ENCODE measurements around the gene TUBB1. TPM values are rescaled to one million over a fixed set of nuclear protein-coding genes. Genes with fewer than 3 reads are reported as not detected.
"Not testable (repeated sequence)": the region's sequence is repeated elsewhere in the genome, so short reads cannot be mapped to it uniquely, and the experiment has no call there.

The TUBB1 gene
- total and polyA plus RNA-seq, 4 experiments from 2014 or later, result not detected

DNA sequence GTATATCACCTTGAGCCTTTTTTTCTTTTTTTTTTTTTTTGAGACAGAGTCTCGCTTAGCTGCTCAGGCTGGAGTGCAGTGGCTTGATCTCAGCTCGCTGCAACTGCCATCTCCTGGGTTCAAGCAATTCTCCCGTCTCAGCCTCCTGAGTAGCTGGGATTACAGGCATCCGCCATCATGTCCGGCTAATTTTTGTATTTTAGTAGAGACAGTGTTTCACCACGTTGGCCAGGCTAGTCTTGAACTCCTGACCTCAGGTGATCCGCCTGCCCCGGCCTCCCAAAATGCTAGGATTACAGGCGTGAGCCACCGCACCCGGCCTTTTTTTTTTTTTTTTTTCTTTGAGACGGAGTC lies 36.1 kb upstream of the TUBB1 start:
- ChIA-PET CTCF (ENCODE audit: partially characterized antibody) (interaction anchor here (0.7 to 0.8 kb wide), 2 partner anchors 12 to 49 kb away, joined by 3 to 4 read pairs; partner anchors contain the start of gene ATP5F1E), POLR2A (ENCODE audit: partially characterized antibody) (interaction anchor here (1.3 to 5.0 kb wide), 3 partner anchors 9 to 331 kb away, joined by 4 to 39 read pairs (median 4); partner anchors contain the start of gene ATP5F1E)
- Mint-ChIP-seq H3K36me3 (peaks cover 16 to 31% of the 10 kb centered on the region in 2 donors), H3K27ac (peak overlapping the region in 3 of 7 donors; percentile 72 to 95 (median 93)), H3K4me1 (peaks cover 37 to 46% (median 41%) of the 10 kb centered on the region in 4 donors), H3K4me3 (peak overlapping the region in 6 of 8 donors; percentile 91 to 97 (median 95))
- peaks cover 25% of the 10 kb centered on the region for H3K36me3 ChIP-seq (ENCODE audit: insufficient read depth, low read length)
- not testable (repeated sequence) for H3K9me3 ChIP-seq (ENCODE audit: control insufficient read depth in 1 of 2, low read length in 2 of 2); H3K27me3 ChIP-seq (ENCODE audit: insufficient read depth, low read length); H3K9me3 Mint-ChIP-seq; DNase-seq; H3K27me3 Mint-ChIP-seq; H3K27ac ChIP-seq (ENCODE audit: low read depth, low read length)
- H3K4me1 ChIP-seq (ENCODE audit: insufficient read depth, low read length), result peaks cover 41% of the 10 kb centered on the region
- intact Hi-C loops (cut with micrococcal nuclease), result loop anchor here (5.0 kb wide), 1 partner anchor 331 kb away; the partner anchor contains the start of gene STX16
- H3K4me3 ChIP-seq (ENCODE audit: low read length in 2 of 2), result peak overlapping the region in 1 of 2 donors; percentile 3

DNA sequence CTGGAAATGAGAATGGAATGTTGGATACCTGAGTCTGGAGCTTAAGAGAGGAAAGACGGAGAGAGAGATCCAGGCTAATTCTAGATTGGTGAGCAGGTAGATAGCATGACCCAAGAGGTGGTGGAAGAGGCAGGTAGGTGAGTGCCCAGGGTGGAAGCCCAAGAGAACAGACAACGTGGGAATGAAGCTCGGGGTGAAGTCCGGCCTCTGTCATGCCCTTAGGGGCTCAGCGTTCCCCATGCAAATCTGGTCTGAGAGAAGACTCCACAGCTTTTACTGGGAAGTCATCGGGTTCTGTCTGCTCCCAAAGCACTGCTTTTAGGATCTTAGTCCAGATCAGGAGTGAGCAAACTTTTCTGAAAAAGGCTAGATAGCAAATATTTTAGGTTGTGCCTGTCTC lies 34.5 kb upstream of the TUBB1 start:
- intact Hi-C loops (cut with micrococcal nuclease), result loop anchor here (5.0 kb wide), 1 partner anchor 332 kb away; the partner anchor contains the start of gene STX16
- H3K9me3 Mint-ChIP-seq, result no peaks in the 10 kb centered on the region
- no peak overlapping the region for H3K4me3 Mint-ChIP-seq
- H3K27me3 Mint-ChIP-seq, result no peaks in the 10 kb centered on the region
- Histone ChIP-seq H3K27me3 (ENCODE audit: insufficient read depth, low read length) (no peaks in the 10 kb centered on the region), H3K36me3 (ENCODE audit: insufficient read depth, low read length) (peaks cover 41% of the 10 kb centered on the region), H3K27ac (ENCODE audit: low read depth, low read length) (no peak overlapping the region), H3K4me3 (ENCODE audit: low read length in 2 of 2) (no peak overlapping the region), H3K9me3 (ENCODE audit: control insufficient read depth in 1 of 2, low read length in 2 of 2) (no peaks in the 10 kb centered on the region), H3K4me1 (ENCODE audit: insufficient read depth, low read length) (peaks cover 41% of the 10 kb centered on the region)
- ChIA-PET CTCF (ENCODE audit: partially characterized antibody) (no interaction called here), POLR2A (ENCODE audit: partially characterized antibody) (interaction anchor here (1.6 to 5.0 kb wide), 2 partner anchors 14 to 48 kb away, joined by 3 to 39 read pairs; partner anchors contain the start of gene ATP5F1E)
- H3K36me3 Mint-ChIP-seq, result peaks cover 28 to 43% of the 10 kb centered on the region in 2 donors
- no peak for DNase-seq
- peaks cover 36 to 46% (median 41%) of the 10 kb centered on the region in 4 donors for H3K4me1 Mint-ChIP-seq
- H3K27ac Mint-ChIP-seq, result peak overlapping the region in 5 of 7 donors; percentile 18 to 89 (median 58)

DNA sequence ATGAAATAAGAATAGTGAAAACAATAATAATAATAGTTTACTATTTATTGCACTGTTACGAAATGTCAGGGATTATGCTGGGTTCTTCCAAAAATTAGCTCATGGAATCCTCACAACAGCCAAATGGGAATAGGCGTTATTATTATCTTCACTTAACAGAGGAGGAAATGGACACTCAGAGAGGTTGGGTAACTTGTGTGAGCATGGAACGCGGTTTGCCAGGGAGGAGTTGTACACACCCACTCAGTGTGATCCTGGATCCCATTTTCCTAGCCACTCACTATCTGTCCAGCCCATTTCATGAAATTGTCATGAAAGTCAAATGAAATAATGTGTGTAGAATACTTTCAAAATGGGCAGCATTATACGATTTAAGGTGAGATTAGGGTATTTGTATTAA lies 33.6 kb upstream of the TUBB1 start:
- intact Hi-C loops (cut with micrococcal nuclease), result no loop called here
- DNase-seq, result no peak
- CTCF ChIA-PET (ENCODE audit: partially characterized antibody), result no interaction called here
- no peak overlapping the region for H3K4me3 ChIP-seq (ENCODE audit: low read length in 2 of 2)
- H3K36me3 Mint-ChIP-seq, result peaks cover 33 to 47% of the 10 kb centered on the region in 2 donors
- H3K36me3 ChIP-seq (ENCODE audit: insufficient read depth, low read length), result peaks cover 50% of the 10 kb centered on the region
- no peak overlapping the region for H3K27ac ChIP-seq (ENCODE audit: low read depth, low read length)
- H3K27ac Mint-ChIP-seq, result peak overlapping the region in 2 of 7 donors; percentile 7 to 20
- H3K4me1 Mint-ChIP-seq, result peaks cover 36 to 46% (median 41%) of the 10 kb centered on the region in 4 donors
- POLR2A ChIA-PET (ENCODE audit: partially characterized antibody), result no interaction called here
- H3K4me3 Mint-ChIP-seq, result no peak overlapping the region
- no peaks in the 10 kb centered on the region for H3K27me3 ChIP-seq (ENCODE audit: insufficient read depth, low read length)
- H3K9me3 ChIP-seq (ENCODE audit: control insufficient read depth in 1 of 2, low read length in 2 of 2), result no peaks in the 10 kb centered on the region
- no peaks in the 10 kb centered on the region for H3K9me3 Mint-ChIP-seq
- H3K27me3 Mint-ChIP-seq, result no peaks in the 10 kb centered on the region
- peaks cover 39% of the 10 kb centered on the region for H3K4me1 ChIP-seq (ENCODE audit: insufficient read depth, low read length)

DNA sequence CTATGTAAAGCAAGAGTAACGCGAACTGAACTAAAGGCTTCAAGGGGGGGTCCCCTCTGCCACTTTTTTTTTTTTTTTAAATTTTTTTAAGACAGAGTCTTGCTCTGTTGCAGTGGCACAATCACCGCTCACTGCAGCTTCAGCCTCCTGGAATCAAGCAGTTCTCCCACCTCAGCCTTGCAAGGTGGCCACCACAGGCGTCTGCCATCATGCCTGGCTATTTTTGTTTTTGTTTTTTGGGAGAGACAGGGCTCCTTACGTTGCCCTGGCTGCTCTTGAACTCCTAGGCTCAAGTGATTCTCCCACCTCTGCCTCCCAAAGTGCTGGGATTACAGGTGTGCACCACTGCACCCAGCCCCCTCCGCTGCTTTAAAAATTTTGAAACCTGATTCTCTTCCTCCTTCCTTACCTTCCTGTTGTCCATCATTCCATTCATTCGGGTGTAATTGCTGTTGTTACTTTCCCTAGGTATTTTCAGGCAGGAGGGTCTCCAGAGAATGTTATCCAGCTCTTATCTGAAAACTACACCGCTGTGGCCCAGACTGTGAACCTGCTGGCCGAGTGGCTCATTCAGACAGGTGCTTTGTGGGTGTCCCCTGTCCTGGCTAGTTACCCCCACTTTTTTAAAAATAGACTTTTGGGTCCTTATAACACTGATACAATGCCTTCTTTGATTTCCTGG lies 32.8 kb upstream of the TUBB1 start:
- Mint-ChIP-seq H3K9me3 (no peaks in the 10 kb centered on the region), H3K27ac (peak overlapping the region in 5 of 7 donors; percentile 18 to 75 (median 23)), H3K27me3 (no peaks in the 10 kb centered on the region), H3K36me3 (peaks cover 38 to 55% of the 10 kb centered on the region in 2 donors), H3K4me1 (peaks cover 36 to 46% (median 41%) of the 10 kb centered on the region in 4 donors), H3K4me3 (no peak overlapping the region)
- ChIA-PET POLR2A (ENCODE audit: partially characterized antibody) (no interaction called here), CTCF (ENCODE audit: partially characterized antibody) (no interaction called here)
- no peak for DNase-seq
- Histone ChIP-seq H3K4me3 (ENCODE audit: low read length in 2 of 2) (no peak overlapping the region), H3K27ac (ENCODE audit: low read depth, low read length) (no peak overlapping the region), H3K9me3 (ENCODE audit: control insufficient read depth in 1 of 2, low read length in 2 of 2) (no peaks in the 10 kb centered on the region), H3K4me1 (ENCODE audit: insufficient read depth, low read length) (peaks cover 37% of the 10 kb centered on the region), H3K36me3 (ENCODE audit: insufficient read depth, low read length) (peaks cover 58% of the 10 kb centered on the region), H3K27me3 (ENCODE audit: insufficient read depth, low read length) (no peaks in the 10 kb centered on the region)
- intact Hi-C loops (cut with micrococcal nuclease), result no loop called here

DNA sequence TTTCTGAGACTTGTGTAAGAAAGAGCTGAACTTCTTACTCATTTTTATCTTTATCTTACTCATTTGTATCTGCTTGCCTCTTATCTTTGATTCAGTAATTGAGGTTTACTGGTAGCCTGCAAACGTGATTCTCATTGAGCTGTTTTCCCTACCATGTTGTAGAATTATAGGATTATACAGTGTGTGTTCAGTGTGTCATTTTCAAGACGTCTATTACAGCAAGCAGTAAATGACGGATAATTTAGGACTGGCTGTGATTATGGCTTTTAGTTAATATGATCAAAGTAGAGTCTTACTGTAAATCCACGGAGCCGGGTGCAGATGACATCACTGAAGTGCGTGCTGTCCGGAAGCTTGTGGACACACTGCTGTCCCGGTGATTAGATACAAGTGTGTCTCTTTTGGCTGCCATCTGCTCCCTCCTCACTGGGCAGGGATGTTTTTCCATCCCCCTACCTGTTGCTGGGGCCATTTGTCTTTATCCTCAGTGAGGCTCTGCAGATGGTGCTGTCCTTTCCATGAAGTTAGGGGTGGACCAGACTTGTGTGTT lies 32.2 kb upstream of the TUBB1 start:
- Mint-ChIP-seq H3K4me3 (no peak overlapping the region), H3K9me3 (no peaks in the 10 kb centered on the region), H3K27ac (peak overlapping the region in 5 of 7 donors; percentile 30 to 75 (median 42)), H3K36me3 (peaks cover 42 to 59% of the 10 kb centered on the region in 2 donors), H3K4me1 (peaks cover 33 to 41% (median 38%) of the 10 kb centered on the region in 4 donors), H3K27me3 (no peaks in the 10 kb centered on the region)
- ChIA-PET CTCF (ENCODE audit: partially characterized antibody) (no interaction called here), POLR2A (ENCODE audit: partially characterized antibody) (no interaction called here)
- H3K36me3 ChIP-seq (ENCODE audit: insufficient read depth, low read length), result peaks cover 62% of the 10 kb centered on the region
- intact Hi-C loops (cut with micrococcal nuclease), result no loop called here
- H3K27me3 ChIP-seq (ENCODE audit: insufficient read depth, low read length), result no peaks in the 10 kb centered on the region
- H3K27ac ChIP-seq (ENCODE audit: low read depth, low read length), result no peak overlapping the region
- no peak for DNase-seq
- no peaks in the 10 kb centered on the region for H3K9me3 ChIP-seq (ENCODE audit: control insufficient read depth in 1 of 2, low read length in 2 of 2)
- peaks cover 34% of the 10 kb centered on the region for H3K4me1 ChIP-seq (ENCODE audit: insufficient read depth, low read length)
- no peak overlapping the region for H3K4me3 ChIP-seq (ENCODE audit: low read length in 2 of 2)

DNA sequence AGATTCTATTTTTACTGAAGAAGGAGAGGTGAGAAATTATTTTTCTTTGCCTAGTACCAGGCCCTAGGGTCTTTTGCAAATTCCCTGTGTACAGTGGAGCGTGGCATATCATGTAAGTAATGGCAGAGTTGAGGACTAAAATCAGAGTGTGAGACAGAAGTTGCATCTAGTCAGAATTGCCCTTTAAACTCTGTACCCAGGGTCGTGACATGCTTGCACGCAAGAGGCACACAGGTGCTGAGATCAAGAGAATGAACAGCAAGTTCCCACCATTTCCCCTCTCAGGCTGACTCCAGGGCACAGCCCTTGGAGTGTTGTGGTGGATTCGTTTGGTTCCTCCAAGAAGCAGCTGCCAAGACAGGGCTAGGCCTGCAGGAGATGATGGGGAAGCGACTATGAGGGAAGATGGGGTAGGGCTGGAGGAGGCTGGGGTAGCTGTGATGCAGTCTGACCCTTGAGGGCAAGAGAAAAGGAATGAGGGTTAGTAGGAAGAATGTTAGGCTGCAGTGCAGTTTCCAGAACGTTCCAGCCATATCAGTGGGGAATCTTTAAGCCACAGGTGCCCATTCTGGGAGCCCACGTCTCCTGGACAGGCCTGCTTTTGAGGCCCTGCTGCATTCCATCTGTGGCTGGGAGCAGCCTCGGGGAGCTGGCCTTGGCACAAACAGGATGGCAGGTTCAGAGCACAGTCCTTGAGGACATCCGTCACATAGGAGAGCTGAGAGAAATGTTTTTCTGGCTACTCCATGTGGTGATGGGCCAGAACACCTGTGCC lies 31.3 kb upstream of the TUBB1 start:
- Histone ChIP-seq H3K9me3 (ENCODE audit: control insufficient read depth in 1 of 2, low read length in 2 of 2) (no peaks in the 10 kb centered on the region), H3K36me3 (ENCODE audit: insufficient read depth, low read length) (peaks cover 65% of the 10 kb centered on the region), H3K27me3 (ENCODE audit: insufficient read depth, low read length) (no peaks in the 10 kb centered on the region), H3K4me3 (ENCODE audit: low read length in 2 of 2) (no peak overlapping the region), H3K4me1 (ENCODE audit: insufficient read depth, low read length) (peaks cover 25% of the 10 kb centered on the region), H3K27ac (ENCODE audit: low read depth, low read length) (no peak overlapping the region)
- Mint-ChIP-seq H3K4me1 (peaks cover 26 to 32% (median 30%) of the 10 kb centered on the region in 4 donors), H3K4me3 (no peak overlapping the region), H3K27ac (peak overlapping the region in 4 of 7 donors; percentile 42 to 75 (median 56)), H3K9me3 (no peaks in the 10 kb centered on the region), H3K36me3 (peaks cover 50 to 63% of the 10 kb centered on the region in 2 donors), H3K27me3 (no peaks in the 10 kb centered on the region)
- no peak for DNase-seq
- POLR2A ChIA-PET (ENCODE audit: partially characterized antibody), result interaction anchor here (2.4 kb wide), 1 partner anchor 44 kb away, joined by 9 read pairs; the partner anchor contains the start of gene ATP5F1E
- intact Hi-C loops (cut with micrococcal nuclease), result no loop called here
- CTCF ChIA-PET (ENCODE audit: partially characterized antibody), result no interaction called here

DNA sequence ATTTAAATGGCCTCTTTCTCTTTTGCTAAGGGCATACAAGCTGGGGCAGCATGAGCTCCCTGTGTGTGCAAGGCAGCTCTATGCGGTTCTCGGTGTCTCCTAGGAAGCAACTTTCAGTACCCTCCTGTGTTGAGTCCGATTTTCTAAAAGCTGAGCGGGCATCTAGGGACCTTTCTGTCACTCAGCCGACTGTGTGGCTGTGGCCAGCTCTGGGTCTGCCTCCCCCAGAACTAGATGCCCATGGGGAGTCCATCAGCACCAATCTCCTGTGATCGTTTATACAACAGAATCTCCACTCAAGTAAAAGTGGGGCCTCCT lies 30.7 kb upstream of the TUBB1 start:
- DNase-seq, result no peak
- Histone ChIP-seq H3K9me3 (ENCODE audit: control insufficient read depth in 1 of 2, low read length in 2 of 2) (no peaks in the 10 kb centered on the region), H3K4me3 (ENCODE audit: low read length in 2 of 2) (no peak overlapping the region), H3K4me1 (ENCODE audit: insufficient read depth, low read length) (peaks cover 20% of the 10 kb centered on the region), H3K36me3 (ENCODE audit: insufficient read depth, low read length) (peaks cover 71% of the 10 kb centered on the region), H3K27ac (ENCODE audit: low read depth, low read length) (no peak overlapping the region), H3K27me3 (ENCODE audit: insufficient read depth, low read length) (no peaks in the 10 kb centered on the region)
- Mint-ChIP-seq H3K27ac (no peak overlapping the region), H3K9me3 (no peaks in the 10 kb centered on the region), H3K27me3 (no peaks in the 10 kb centered on the region), H3K4me3 (peak overlapping the region in 1 of 8 donors; percentile 48), H3K36me3 (peaks cover 50 to 69% of the 10 kb centered on the region in 2 donors), H3K4me1 (peaks cover 25 to 30% (median 26%) of the 10 kb centered on the region in 4 donors)
- intact Hi-C loops (cut with micrococcal nuclease), result no loop called here
- CTCF ChIA-PET (ENCODE audit: partially characterized antibody), result no interaction called here
- POLR2A ChIA-PET (ENCODE audit: partially characterized antibody), result interaction anchor here (2.4 kb wide), 1 partner anchor 43 kb away, joined by 9 read pairs; the partner anchor contains the start of gene ATP5F1E
